Left renal pelvis (tissue), 4 donors: ENCODE data around the gene RNLS. TPM values are rescaled to one million over a fixed set of nuclear protein-coding genes. Genes with fewer than 3 reads are reported as not detected.

Experiments
- DNase-seq, 4 donors: peaks; one replicate each; pipeline ENCODE4 v3.0.0-alpha.2; 2013; ENCODE audit warnings: low read depth in 4 of 4, low spot score in 3 of 4
- polyA plus RNA-seq, 4 donors: library from polyadenylated mRNA; unstranded; fragments of 120-200 nt; gene quantifications; one replicate each; pipeline ENCODE4 v1.2.1, GENCODE V29; 2013; ENCODE audit not compliant: insufficient read length in 4 of 4

RNLS gene
- polyA plus RNA-seq, 4 donors, result 6.8 to 17.6 (median 15.8) TPM

- no peak for DNase-seq
These were observed 339.0 kb downstream of the RNLS start for GRCh38 chr10:88243836-88244730.

- no peak for DNase-seq
These were observed 339.8 kb downstream of the RNLS start for GRCh38 chr10:88243202-88243744.

- no peak for DNase-seq
These were observed 341.6 kb downstream of the RNLS start for GRCh38 chr10:88241501-88241900.

GRCh38 chr10:88239212-88239611 lies 343.9 kb downstream of the RNLS start:
- no peak for DNase-seq

- no peak for DNase-seq
These were observed 344.6 kb downstream of the RNLS start for GRCh38 chr10:88238615-88238914.

GRCh38 chr10:88237896-88238614 lies 345.1 kb downstream of the RNLS start:
- no peak for DNase-seq

- no peak for DNase-seq
These were observed 346.9 kb downstream of the RNLS start for GRCh38 chr10:88236121-88236743.

- DNase-seq, result no peak
These were observed 348.8 kb downstream of the RNLS start for GRCh38 chr10:88234297-88234696.

GRCh38 chr10:88233870-88234269 lies 349.2 kb downstream of the RNLS start:
- DNase-seq, result no peak

GRCh38 chr10:88232983-88233543 lies 350.1 kb downstream of the RNLS start:
- no peak for DNase-seq

GRCh38 chr10:88232029-88232895 lies 350.9 kb downstream of the RNLS start:
- DNase-seq, result no peak

GRCh38 chr10:88230251-88230650 lies 352.9 kb downstream of the RNLS start:
- no peak for DNase-seq

- no peak for DNase-seq
These were observed 355.0 kb downstream of the RNLS start for GRCh38 chr10:88228130-88228529.

- no peak for DNase-seq
These were observed 355.6 kb downstream of the RNLS start for GRCh38 chr10:88227342-88228018.

- no peak for DNase-seq
These were observed 356.2 kb downstream of the RNLS start for GRCh38 chr10:88226891-88227290.

- DNase-seq, result no peak
These were observed 357.0 kb downstream of the RNLS start for GRCh38 chr10:88226071-88226659.
